ENCODE measurements around the gene TMEM178B.

The TMEM178B gene

DNA sequence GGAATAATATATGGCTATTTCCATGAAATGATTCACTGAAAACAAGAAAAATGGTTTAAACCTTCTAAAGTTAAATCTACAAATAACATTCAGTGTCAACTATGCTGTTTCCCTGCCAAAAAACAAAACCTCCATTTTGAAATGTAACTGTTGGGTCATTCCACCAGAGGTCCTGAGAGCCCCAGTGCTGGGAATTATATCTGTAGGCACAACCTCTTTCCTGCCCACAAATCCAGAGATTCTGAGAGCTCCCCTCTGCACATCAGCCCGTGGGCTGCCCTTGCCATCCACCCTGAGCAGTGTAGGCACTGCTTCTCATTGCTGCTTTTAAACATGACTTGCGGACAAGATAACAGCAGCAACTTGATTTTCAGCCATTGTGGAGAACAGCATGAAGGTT is 198.6 kb downstream of the TMEM178B start:
- H3K27me3 ChIP-seq (ENCODE audit: control insufficient read depth, low read length) = no peaks in the 10 kb centered on the region

GRCh38 chr7:141275350-141275749 is 201.5 kb downstream of the TMEM178B start:
- H3K9me3 ChIP-seq (ENCODE audit: control insufficient read depth, insufficient read depth, low read length) = no peaks in the 10 kb centered on the region
- H4K20me1 ChIP-seq (ENCODE audit: control insufficient read depth, insufficient read depth, low read depth, low read length) = no peaks in the 10 kb centered on the region
- no peak overlapping the region for H3K4me3 ChIP-seq (ENCODE audit: low read length)
- no peaks in the 10 kb centered on the region for H3K79me2 ChIP-seq (ENCODE audit: control insufficient read depth, low read length)
- no peaks in the 10 kb centered on the region for H3K9me2 ChIP-seq (replicated peaks; ENCODE audit: control insufficient read depth, low read length)
- no peaks in the 10 kb centered on the region for H3K36me3 ChIP-seq (ENCODE audit: control insufficient read depth, low read length)
- H3K27me3 ChIP-seq (ENCODE audit: control insufficient read depth, low read length) = no peaks in the 10 kb centered on the region
- no peaks in the 10 kb centered on the region for H3F3A ChIP-seq (ENCODE audit: control insufficient read depth, insufficient read depth)
- no peak for TF ChIP-seq EZH2phosphoT487 (IDR thresholded peaks at IDR 0.05; ENCODE audit: borderline replicate concordance, low read length)
- TF ChIP-seq, protein P1, sequence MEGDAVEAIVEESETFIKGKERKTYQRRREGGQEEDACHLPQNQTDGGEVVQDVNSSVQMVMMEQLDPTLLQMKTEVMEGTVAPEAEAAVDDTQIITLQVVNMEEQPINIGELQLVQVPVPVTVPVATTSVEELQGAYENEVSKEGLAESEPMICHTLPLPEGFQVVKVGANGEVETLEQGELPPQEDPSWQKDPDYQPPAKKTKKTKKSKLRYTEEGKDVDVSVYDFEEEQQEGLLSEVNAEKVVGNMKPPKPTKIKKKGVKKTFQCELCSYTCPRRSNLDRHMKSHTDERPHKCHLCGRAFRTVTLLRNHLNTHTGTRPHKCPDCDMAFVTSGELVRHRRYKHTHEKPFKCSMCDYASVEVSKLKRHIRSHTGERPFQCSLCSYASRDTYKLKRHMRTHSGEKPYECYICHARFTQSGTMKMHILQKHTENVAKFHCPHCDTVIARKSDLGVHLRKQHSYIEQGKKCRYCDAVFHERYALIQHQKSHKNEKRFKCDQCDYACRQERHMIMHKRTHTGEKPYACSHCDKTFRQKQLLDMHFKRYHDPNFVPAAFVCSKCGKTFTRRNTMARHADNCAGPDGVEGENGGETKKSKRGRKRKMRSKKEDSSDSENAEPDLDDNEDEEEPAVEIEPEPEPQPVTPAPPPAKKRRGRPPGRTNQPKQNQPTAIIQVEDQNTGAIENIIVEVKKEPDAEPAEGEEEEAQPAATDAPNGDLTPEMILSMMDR (IDR thresholded peaks at IDR 0.05; ENCODE audit: low read depth, low read length, poor library complexity, severe bottlenecking) = no peak
- no peak overlapping the region for H3K4me2 ChIP-seq (ENCODE audit: low read length)
- H3K27ac ChIP-seq (ENCODE audit: low read depth, low read length) = no peak overlapping the region
- no peaks in the 10 kb centered on the region for H3K4me1 ChIP-seq (ENCODE audit: control insufficient read depth, low read length)

More for the DNA sequence above, 198.6 kb downstream of the TMEM178B start:
- H3K4me1 ChIP-seq (ENCODE audit: control insufficient read depth, low read length) = no peaks in the 10 kb centered on the region
- H3K27ac ChIP-seq (ENCODE audit: low read depth, low read length) = no peak overlapping the region
- H3K9me2 ChIP-seq (replicated peaks; ENCODE audit: control insufficient read depth, low read length) = no peaks in the 10 kb centered on the region
- H3K4me2 ChIP-seq (ENCODE audit: low read length) = no peak overlapping the region
- no peaks in the 10 kb centered on the region for H4K20me1 ChIP-seq (ENCODE audit: control insufficient read depth, insufficient read depth, low read depth, low read length)
- no peak for TF ChIP-seq EZH2phosphoT487 (IDR thresholded peaks at IDR 0.05; ENCODE audit: borderline replicate concordance, low read length)
- TF ChIP-seq, protein P1 (IDR thresholded peaks at IDR 0.05; ENCODE audit: low read depth, low read length, poor library complexity, severe bottlenecking) = no peak
- no peaks in the 10 kb centered on the region for H3K36me3 ChIP-seq (ENCODE audit: control insufficient read depth, low read length)
- no peak overlapping the region for H3K4me3 ChIP-seq (ENCODE audit: low read length)
- no peaks in the 10 kb centered on the region for H3F3A ChIP-seq (ENCODE audit: control insufficient read depth, insufficient read depth)
- no peaks in the 10 kb centered on the region for H3K9me3 ChIP-seq (ENCODE audit: control insufficient read depth, insufficient read depth, low read length)
- no peaks in the 10 kb centered on the region for H3K79me2 ChIP-seq (ENCODE audit: control insufficient read depth, low read length)

DNA sequence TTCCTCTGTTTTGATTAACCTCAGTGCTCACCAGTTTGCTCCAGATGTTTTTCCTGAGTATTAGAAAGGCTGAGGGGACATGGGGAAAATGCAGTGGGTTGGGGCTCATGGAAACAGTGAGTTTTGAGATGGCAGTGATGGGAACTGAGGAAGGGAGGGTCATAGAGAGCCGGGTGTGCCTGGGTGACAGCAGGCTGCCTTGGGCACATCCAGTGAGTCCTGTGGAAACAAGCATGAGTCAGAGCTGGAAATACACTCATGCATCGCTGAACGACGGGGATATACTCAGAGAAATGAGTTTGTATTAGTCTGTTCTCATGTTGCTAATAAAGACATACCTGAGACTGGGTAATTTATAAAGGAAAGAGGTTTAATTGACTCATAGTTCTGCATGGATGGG is 202.2 kb downstream of the TMEM178B start:
- TF ChIP-seq, protein P1 (IDR thresholded peaks at IDR 0.05; ENCODE audit: low read depth, low read length, poor library complexity, severe bottlenecking) = no peak
- TF ChIP-seq EZH2phosphoT487 (IDR thresholded peaks at IDR 0.05; ENCODE audit: borderline replicate concordance, low read length) = no peak
- Histone ChIP-seq H3K9me2 (replicated peaks; ENCODE audit: control insufficient read depth, low read length) (no peaks in the 10 kb centered on the region), H3K27ac (ENCODE audit: low read depth, low read length) (no peak overlapping the region), H3K79me2 (ENCODE audit: control insufficient read depth, low read length) (no peaks in the 10 kb centered on the region), H3K4me3 (ENCODE audit: low read length) (no peak overlapping the region), H3K36me3 (ENCODE audit: control insufficient read depth, low read length) (no peaks in the 10 kb centered on the region), H3K9me3 (ENCODE audit: control insufficient read depth, insufficient read depth, low read length) (no peaks in the 10 kb centered on the region), H3F3A (ENCODE audit: control insufficient read depth, insufficient read depth) (no peaks in the 10 kb centered on the region), H3K4me2 (ENCODE audit: low read length) (no peak overlapping the region), H3K4me1 (ENCODE audit: control insufficient read depth, low read length) (no peaks in the 10 kb centered on the region), H3K27me3 (ENCODE audit: control insufficient read depth, low read length) (no peaks in the 10 kb centered on the region), H4K20me1 (ENCODE audit: control insufficient read depth, insufficient read depth, low read depth, low read length) (no peaks in the 10 kb centered on the region)

GRCh38 chr7:141280100-141280499 is 206.2 kb downstream of the TMEM178B start:
- H3K9me3 ChIP-seq (ENCODE audit: control insufficient read depth, insufficient read depth, low read length) = no peaks in the 10 kb centered on the region
- no peak overlapping the region for H3K4me2 ChIP-seq (ENCODE audit: low read length)
- no peaks in the 10 kb centered on the region for H4K20me1 ChIP-seq (ENCODE audit: control insufficient read depth, insufficient read depth, low read depth, low read length)
- H3F3A ChIP-seq (ENCODE audit: control insufficient read depth, insufficient read depth) = no peaks in the 10 kb centered on the region
- H3K4me1 ChIP-seq (ENCODE audit: control insufficient read depth, low read length) = no peaks in the 10 kb centered on the region
- H3K9me2 ChIP-seq (replicated peaks; ENCODE audit: control insufficient read depth, low read length) = no peaks in the 10 kb centered on the region
- TF ChIP-seq EZH2phosphoT487 (IDR thresholded peaks at IDR 0.05; ENCODE audit: borderline replicate concordance, low read length) = no peak
- TF ChIP-seq, protein P1 (IDR thresholded peaks at IDR 0.05; ENCODE audit: low read depth, low read length, poor library complexity, severe bottlenecking) = no peak
- H3K79me2 ChIP-seq (ENCODE audit: control insufficient read depth, low read length) = no peaks in the 10 kb centered on the region
- H3K27me3 ChIP-seq (ENCODE audit: control insufficient read depth, low read length) = no peaks in the 10 kb centered on the region
- H3K27ac ChIP-seq (ENCODE audit: low read depth, low read length) = no peak overlapping the region
- H3K4me3 ChIP-seq (ENCODE audit: low read length) = no peak overlapping the region
- H3K36me3 ChIP-seq (ENCODE audit: control insufficient read depth, low read length) = no peaks in the 10 kb centered on the region

All from DOHH2 (cell line).